ENCODE results near the gene SACM1L.

Gene SACM1L

DNA sequence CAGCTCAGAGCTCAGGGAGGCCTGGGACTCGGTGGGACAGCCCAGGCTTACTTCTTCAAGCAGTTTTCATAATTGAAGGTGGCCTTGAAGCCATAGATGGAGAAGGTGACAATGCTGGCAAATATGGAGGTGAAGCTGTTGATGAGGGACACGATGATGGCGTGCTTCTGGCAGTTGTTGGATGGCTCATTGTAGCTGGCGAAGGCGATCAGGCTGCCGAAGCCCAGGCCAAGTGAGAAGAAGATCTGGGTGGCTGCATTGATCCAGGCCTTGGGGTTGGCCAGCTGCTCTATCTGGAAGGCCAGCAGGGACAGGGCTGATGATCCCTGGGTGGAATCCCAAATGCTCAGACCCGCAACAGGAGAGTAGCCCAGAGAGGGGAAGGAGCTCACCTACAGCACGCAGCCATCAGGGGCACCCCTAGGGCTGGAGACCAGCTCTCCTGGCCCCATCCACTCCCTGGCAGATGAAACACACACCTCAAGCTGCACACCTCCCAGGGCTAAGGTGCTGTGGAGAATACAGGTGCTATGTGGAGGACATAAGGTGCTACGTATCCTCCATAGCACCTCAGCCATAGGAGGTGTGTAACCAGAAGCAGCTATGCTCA lies 82.1 kb downstream of the SACM1L start:
- H3K79me2 ChIP-seq (ENCODE audit: control insufficient read depth, low read length), result no peaks in the 10 kb centered on the region
- no peaks in the 10 kb centered on the region for H3F3A ChIP-seq (ENCODE audit: control insufficient read depth, insufficient read depth)
- no peaks in the 10 kb centered on the region for H3K4me1 ChIP-seq (ENCODE audit: control insufficient read depth, low read length)
- H3K27ac ChIP-seq (ENCODE audit: low read depth, low read length), result no peak overlapping the region
- no peak overlapping the region for H3K4me3 ChIP-seq (ENCODE audit: low read length)
- H3K4me2 ChIP-seq (ENCODE audit: low read length), result no peak overlapping the region
- no peaks in the 10 kb centered on the region for H3K9me3 ChIP-seq (ENCODE audit: control insufficient read depth, insufficient read depth, low read length)
- H3K9me2 ChIP-seq (replicated peaks; ENCODE audit: control insufficient read depth, low read length), result no peaks in the 10 kb centered on the region
- H3K36me3 ChIP-seq (ENCODE audit: control insufficient read depth, low read length), result no peaks in the 10 kb centered on the region
- H3K27me3 ChIP-seq (ENCODE audit: control insufficient read depth, low read length), result peaks cover 11% of the 10 kb centered on the region
- H4K20me1 ChIP-seq (ENCODE audit: control insufficient read depth, insufficient read depth, low read depth, low read length), result no peaks in the 10 kb centered on the region
- no peak for TF ChIP-seq EZH2phosphoT487 (IDR thresholded peaks at IDR 0.05; ENCODE audit: borderline replicate concordance, low read length)
- TF ChIP-seq, protein P1, sequence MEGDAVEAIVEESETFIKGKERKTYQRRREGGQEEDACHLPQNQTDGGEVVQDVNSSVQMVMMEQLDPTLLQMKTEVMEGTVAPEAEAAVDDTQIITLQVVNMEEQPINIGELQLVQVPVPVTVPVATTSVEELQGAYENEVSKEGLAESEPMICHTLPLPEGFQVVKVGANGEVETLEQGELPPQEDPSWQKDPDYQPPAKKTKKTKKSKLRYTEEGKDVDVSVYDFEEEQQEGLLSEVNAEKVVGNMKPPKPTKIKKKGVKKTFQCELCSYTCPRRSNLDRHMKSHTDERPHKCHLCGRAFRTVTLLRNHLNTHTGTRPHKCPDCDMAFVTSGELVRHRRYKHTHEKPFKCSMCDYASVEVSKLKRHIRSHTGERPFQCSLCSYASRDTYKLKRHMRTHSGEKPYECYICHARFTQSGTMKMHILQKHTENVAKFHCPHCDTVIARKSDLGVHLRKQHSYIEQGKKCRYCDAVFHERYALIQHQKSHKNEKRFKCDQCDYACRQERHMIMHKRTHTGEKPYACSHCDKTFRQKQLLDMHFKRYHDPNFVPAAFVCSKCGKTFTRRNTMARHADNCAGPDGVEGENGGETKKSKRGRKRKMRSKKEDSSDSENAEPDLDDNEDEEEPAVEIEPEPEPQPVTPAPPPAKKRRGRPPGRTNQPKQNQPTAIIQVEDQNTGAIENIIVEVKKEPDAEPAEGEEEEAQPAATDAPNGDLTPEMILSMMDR (IDR thresholded peaks at IDR 0.05; ENCODE audit: low read depth, low read length, poor library complexity, severe bottlenecking), result no peak

DNA sequence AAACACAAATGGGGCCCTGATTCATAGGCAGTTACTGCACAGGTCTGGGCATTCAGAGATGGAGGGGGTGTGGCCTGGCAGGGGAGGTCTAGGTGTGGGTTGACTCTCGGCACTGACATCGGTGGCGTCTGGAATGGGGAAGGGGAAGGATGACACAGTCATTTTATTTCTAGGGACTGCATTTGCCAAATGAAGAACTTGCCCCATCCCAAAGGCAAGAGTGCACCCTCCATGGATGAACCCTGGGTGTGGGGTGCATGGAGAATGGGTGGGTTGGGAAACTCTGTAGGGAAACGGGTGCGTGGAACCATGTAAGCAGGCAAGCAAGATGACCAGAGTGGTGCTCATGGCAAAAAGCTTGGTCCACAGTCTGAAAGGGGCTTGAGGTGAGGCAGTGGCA lies 82.6 kb downstream of the SACM1L start:
- Histone ChIP-seq H3K4me2 (ENCODE audit: low read length) (no peak overlapping the region), H3K27ac (ENCODE audit: low read depth, low read length) (no peak overlapping the region), H3K9me3 (ENCODE audit: control insufficient read depth, insufficient read depth, low read length) (no peaks in the 10 kb centered on the region), H3K79me2 (ENCODE audit: control insufficient read depth, low read length) (no peaks in the 10 kb centered on the region), H3F3A (ENCODE audit: control insufficient read depth, insufficient read depth) (no peaks in the 10 kb centered on the region), H3K36me3 (ENCODE audit: control insufficient read depth, low read length) (no peaks in the 10 kb centered on the region), H3K27me3 (ENCODE audit: control insufficient read depth, low read length) (peaks cover 11% of the 10 kb centered on the region), H3K9me2 (replicated peaks; ENCODE audit: control insufficient read depth, low read length) (no peaks in the 10 kb centered on the region), H3K4me1 (ENCODE audit: control insufficient read depth, low read length) (no peaks in the 10 kb centered on the region), H4K20me1 (ENCODE audit: control insufficient read depth, insufficient read depth, low read depth, low read length) (no peaks in the 10 kb centered on the region), H3K4me3 (ENCODE audit: low read length) (no peak overlapping the region)
- TF ChIP-seq, protein P1 (IDR thresholded peaks at IDR 0.05; ENCODE audit: low read depth, low read length, poor library complexity, severe bottlenecking), result no peak
- no peak for TF ChIP-seq EZH2phosphoT487 (IDR thresholded peaks at IDR 0.05; ENCODE audit: borderline replicate concordance, low read length)

DNA sequence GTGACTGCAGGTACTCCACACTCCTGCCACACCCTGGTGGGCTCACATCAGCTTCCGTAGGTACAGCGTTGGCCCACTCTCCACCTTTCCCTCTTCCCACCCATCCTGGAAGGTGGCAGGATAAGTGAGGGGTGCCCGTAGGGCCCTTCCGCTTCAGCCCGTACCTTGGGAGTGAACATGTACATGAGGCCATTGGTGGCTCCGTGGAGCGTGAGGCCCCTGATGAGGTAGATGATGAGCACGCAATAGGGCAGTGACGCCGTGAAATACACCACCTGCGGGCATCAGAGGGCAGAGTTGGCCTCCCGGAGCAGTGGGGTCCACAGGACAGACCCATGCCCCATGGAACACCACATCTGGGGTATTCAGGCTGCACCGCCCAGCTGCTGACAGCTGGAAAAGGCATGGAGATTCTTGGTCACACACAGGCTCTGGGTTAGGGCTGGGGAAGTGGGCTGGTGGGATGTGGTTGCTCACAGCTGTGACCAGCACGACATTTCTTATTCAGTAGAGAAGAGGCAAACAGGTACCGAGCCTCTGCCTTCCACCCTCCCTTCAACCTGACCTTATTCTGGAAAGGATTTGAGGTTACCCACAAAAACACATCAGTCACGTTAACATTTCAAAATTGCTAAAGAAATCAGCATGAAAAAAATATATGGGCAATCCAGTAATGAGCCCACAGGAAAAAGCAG lies 83.3 kb downstream of the SACM1L start:
- H3K79me2 ChIP-seq (ENCODE audit: control insufficient read depth, low read length), result no peaks in the 10 kb centered on the region
- no peaks in the 10 kb centered on the region for H3K4me1 ChIP-seq (ENCODE audit: control insufficient read depth, low read length)
- H3K9me3 ChIP-seq (ENCODE audit: control insufficient read depth, insufficient read depth, low read length), result no peaks in the 10 kb centered on the region
- no peaks in the 10 kb centered on the region for H3K36me3 ChIP-seq (ENCODE audit: control insufficient read depth, low read length)
- no peak overlapping the region for H3K4me3 ChIP-seq (ENCODE audit: low read length)
- no peak overlapping the region for H3K27ac ChIP-seq (ENCODE audit: low read depth, low read length)
- no peak for TF ChIP-seq EZH2phosphoT487 (IDR thresholded peaks at IDR 0.05; ENCODE audit: borderline replicate concordance, low read length)
- TF ChIP-seq, protein P1 (IDR thresholded peaks at IDR 0.05; ENCODE audit: low read depth, low read length, poor library complexity, severe bottlenecking), result no peak
- H3F3A ChIP-seq (ENCODE audit: control insufficient read depth, insufficient read depth), result no peaks in the 10 kb centered on the region
- no peak overlapping the region for H3K4me2 ChIP-seq (ENCODE audit: low read length)
- no peaks in the 10 kb centered on the region for H3K9me2 ChIP-seq (replicated peaks; ENCODE audit: control insufficient read depth, low read length)
- H4K20me1 ChIP-seq (ENCODE audit: control insufficient read depth, insufficient read depth, low read depth, low read length), result no peaks in the 10 kb centered on the region
- H3K27me3 ChIP-seq (ENCODE audit: control insufficient read depth, low read length), result peaks cover 11% of the 10 kb centered on the region

Data from DOHH2 (cell line).